Measurements from ENCODE around the gene ABI1.

ABI1 gene

DNA sequence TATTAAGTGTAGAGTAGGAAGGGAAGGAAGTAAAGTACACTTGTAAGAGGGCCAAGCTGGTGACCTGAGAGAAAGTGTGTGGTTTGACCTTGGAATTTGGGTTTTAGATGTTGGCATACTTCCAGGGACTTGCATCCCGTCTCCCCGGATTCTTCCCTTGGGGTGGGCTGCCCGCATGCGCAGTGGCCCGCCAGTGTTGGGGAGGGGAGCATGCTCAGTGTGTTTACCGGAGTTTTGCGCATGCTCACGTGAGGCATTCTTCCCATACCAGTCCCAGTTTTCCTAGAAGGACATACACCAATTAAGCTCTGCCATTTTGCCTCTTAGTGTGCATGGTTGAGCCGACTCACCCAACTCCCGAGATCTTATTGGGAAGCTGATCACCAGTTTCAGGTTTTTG is 153.8 kb downstream of the ABI1 start:
- no peak for DNase-seq

DNA sequence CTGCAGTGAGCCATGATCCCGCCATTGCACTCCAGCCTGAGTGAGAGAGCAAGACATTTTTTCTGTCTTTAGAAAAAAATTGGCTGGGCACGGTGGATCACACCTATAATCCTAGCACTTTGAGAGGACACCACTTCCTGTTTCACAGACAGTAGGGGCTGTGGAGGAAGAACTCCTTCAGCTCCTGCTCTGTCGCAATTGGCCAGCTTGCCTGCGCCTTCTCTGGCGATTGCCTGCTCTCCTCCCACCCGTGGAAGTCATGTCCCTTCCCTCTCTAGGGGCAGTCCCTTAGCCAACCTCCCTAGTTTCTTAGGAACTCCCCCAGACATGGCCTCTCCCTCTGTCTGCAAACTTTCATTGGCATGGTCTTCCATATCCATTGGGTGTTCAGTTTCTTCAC is 154.6 kb downstream of the ABI1 start:
- DNase-seq = no peak

DNA sequence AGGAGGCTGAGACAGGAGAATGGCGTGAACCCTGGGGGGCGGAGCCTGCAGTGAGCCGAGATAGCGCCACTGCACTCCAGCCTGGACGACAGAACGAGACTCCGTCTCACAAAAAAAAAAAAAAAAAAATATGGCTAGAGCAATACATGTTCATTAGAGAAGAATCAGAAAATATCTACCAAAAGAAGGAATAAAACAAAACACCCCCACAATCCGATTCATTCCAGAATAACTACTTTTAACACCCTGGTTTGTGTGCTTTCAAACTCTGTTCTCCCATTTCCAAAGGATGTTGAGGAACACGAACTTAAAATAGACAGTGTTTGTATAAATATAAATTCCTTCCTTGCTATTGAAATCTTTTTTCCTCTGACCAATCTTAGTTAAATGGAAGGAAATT is 156.8 kb downstream of the ABI1 start:
- DNase-seq = no peak

DNA sequence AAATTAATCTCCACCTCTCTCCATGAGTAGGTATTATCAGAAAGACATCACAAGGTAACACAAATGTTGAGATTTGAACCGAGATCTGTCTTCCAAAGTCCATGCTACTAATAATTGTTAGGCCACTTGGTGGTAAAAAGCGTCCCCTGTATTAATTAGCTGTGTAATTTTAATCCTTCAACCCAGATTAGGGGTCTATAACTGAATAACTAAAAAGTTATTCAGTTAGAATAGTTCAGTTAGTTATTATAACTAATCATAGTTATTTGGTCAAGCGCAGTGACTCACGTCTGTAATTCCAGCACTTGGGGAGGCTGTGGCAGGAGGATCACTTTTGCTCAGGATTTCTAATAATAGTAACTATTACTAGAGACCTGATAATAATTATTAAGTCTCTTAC is 157.7 kb downstream of the ABI1 start:
- DNase-seq = no peak

DNA sequence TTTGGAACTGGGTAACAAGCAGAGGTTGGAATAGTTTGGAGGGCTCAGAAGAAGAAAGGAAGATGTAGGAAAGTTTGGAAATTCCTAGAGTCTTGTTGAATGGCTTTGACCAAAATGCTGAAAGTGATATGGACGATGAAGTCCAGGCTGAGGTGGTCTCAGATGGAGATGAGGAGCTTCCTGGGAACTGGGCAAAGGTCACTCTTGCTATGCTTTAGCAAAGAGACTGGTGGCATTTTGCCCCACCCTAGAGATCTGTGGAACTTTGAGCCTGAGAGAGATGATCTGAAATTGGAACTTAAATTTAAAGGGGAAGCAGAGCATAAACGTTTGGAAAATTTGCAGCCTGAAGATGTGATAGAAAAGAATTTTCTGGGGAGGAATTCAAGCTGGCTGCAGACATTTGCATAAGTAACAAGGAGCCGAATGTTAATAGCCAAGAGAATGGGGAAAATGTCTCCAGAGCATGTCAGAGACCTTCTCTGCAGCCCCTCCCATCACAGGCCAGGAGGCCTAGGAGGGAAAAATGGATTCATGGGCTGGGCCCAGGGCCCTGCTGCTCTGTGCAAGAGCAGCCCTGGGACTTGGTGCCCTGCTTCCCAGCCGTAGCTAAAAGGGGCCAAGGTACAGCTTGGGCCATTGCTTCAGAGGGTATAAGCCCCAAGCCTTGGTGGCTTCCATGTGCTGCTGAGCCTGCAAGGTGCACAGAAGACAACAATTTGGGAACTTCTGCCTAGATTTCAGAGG is 159.7 kb downstream of the ABI1 start:
- DNase-seq = no peak

DNA sequence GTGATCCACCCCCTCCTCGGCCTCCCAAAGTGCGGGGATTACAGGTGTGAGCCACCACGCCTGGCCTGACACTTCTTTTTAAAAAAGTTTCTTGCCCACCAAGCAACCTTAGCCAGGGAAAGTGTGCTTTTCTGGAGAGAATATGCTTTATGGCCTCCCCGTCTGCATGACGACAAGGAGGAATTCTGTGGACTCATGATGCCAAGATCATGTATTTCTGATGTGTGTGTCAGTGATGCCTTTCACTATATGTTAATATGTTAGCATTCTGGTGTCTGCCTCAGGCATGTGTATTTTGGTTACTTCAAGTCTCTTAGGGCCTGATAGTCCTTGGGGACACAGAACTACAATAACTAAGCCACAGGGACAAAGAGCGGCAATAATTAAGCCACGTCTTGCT is 161.1 kb downstream of the ABI1 start:
- no peak for DNase-seq

DNA sequence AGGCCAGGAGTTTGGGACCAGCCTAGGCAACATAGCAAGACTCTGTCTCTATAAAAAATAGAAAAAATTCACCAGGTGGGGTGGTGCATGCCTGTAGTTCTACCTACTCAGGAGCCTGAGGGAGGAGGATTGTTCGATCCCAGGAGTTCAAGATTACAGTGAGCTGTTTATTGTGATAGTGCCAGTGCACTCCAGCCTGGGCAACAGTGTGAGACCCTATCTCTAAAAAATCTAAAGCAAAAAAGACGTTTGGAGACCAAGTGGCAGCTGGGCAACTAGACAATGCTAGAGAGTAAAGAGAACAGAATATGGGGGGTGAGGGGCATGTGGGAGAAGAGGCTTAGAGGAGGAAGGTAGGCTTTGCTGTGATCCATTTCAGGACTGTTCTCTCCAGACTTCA is 161.8 kb downstream of the ABI1 start:
- no peak for DNase-seq

DNA sequence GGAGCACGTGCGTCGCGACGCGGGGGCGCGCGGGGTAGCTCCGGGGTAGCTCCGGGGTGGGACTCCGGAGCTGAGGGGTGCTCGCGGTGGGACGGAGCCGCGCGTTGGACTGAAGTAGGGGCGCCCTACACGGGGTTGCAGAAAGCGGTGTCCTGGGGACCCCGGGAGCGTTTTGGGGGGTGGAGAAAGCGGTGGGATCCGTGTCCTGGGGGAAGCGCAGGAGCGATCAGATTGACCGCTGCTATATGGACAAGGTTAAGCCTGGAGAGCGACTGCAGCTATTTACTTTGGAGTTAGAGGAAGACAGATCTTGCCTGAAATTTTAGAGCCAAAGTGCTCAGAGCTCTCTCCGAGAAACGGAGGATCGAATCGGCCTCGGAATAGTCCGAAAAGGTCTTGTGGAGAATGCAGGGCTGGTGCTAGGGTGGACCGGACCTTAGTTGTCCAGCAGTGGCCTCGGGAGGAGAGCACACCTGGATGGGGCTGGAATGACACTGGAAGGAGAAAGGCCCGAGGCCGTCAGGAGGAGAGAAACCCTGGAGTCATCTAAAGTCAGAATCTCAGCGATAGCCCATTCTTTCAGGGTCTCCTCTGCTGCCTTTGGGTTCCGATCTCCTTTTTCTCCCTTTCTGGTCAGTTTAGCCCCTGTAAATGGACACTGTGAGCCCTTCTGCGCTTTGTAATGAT is 162.7 kb downstream of the ABI1 start:
- peak in 2 of 3 experiments; percentile 40 to 51 for DNase-seq

DNA sequence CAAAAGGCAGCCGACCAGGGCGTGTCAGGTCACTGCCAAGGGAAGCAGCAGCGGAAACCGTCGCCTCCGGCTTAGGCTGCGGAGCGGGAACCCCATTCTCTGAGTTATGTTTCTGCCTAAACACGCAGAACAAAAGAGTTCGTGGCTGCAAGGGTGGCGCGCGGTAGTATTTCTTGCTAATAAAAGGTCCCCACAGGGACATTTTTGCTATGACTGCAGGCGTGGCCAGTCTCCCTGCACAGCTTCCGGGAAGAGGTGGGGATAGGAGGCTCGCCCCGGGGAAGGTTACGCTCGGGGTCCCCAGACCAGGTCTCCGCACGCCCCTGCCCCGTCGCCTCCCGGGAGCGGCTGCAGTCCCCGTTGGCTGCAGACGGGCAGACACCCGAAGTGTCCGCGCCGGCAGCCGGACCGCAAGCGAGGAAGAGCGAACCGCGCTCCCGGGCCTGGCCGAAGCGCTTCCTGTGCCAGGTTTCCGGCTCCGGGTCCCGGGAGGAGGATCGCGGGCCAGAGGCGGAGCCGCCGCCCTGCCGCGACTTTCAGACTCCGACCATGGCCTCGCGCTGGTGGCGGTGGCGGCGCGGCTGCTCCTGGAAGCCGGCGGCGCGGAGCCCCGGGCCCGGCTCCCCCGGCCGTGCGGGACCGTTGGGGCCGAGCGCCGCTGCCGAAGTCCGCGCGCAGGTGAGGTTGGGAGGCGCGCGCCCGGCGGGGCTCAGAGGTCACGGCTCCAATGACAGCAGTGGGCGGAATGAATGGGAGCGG is 163.4 kb downstream of the ABI1 start, which contains the start of gene PDSS1:
Gene PDSS1 (plus strand): TSS at position 539 of the 759 bp plus-strand sequence. CDS start 11 bp downstream, at position 550.
- DNase-seq = peak; percentile 56 to 78 (median 76)

DNA sequence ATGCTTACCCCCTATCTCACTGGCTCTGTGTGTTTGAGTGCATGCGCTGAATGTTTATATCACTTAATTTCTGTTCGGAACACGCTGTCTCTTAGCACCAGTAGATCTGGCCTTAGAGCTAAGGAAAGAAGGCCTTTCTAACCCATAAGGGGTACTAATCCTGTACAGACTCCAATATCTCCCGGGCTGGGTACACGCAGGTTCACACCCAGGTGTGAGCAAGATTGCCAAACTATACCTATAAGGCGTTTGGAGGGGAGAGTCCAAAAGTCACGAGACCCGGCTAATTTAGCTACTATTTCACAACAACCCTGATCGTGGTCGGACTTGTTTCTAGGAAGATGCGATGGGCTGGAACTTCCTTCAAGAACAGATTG is 164.0 kb downstream of the ABI1 start:
- peak in 1 of 3 experiments; percentile 26 for DNase-seq

Measured in NCI-H1417 (cell line).